SU-DHL-6 (cell line): ENCODE results near the gene PALB2.
"Not testable (repeated sequence)": the region's sequence is repeated elsewhere in the genome, so short reads cannot be mapped to it uniquely, and the experiment has no call there.

Experiments
- H2AFZ ChIP-seq: fragments of 200-600 bp; sonication (generic); 2 replicates; pipeline ENCODE4 v1.6.1; 2014; ENCODE audit warnings: low read depth, mild to moderate bottlenecking, moderate library complexity, mixed read lengths, antibody characterized with exemption, low read length; ENCODE audit not compliant: severe bottlenecking
- H3F3A ChIP-seq: fragments of 200-600 bp; shearing (Covaris generic); 2 replicates; pipeline ENCODE4 v1.6.0; 2016; ENCODE audit warnings: antibody characterized with exemption, mild to moderate bottlenecking; ENCODE audit not compliant: insufficient read depth
- H3K27ac ChIP-seq: fragments of 200-600 bp; sonication (generic); 2 replicates; pipeline ENCODE4 v1.5.1; 2016; ENCODE audit warnings: low read depth, mild to moderate bottlenecking, low read length, moderate library complexity, mixed read lengths
- H3K27me3 ChIP-seq: fragments of 200-600 bp; sonication (generic), shearing (Covaris generic); 2 replicates; pipeline ENCODE4 v1.6.0; 2014; ENCODE audit warnings: mild to moderate bottlenecking, low read length
- H3K36me3 ChIP-seq: fragments of 200-600 bp; sonication (generic); 2 replicates; pipeline ENCODE4 v1.6.1; 2014; ENCODE audit warnings: mild to moderate bottlenecking, low read length, mixed read lengths
- H3K4me2 ChIP-seq: fragments of 300-600, 200-600 bp; shearing (Covaris generic), sonication (generic); 2 replicates; pipeline ENCODE4 v1.6.0; 2014; ENCODE audit warnings: low read length, low read depth, mild to moderate bottlenecking; ENCODE audit not compliant: poor library complexity, severe bottlenecking
- H3K4me3 ChIP-seq: fragments of 200-600 bp; sonication (generic); 2 replicates; pipeline ENCODE4 v1.5.1; 2014; ENCODE audit warnings: antibody characterized with exemption, low read length, mild to moderate bottlenecking, mixed read lengths; ENCODE audit not compliant: insufficient read depth, poor library complexity, severe bottlenecking
- H3K79me2 ChIP-seq: fragments of 200-600 bp; sonication (generic); 2 replicates; pipeline ENCODE4 v1.6.1; 2014; ENCODE audit warnings: mild to moderate bottlenecking, low read length, moderate library complexity; ENCODE audit not compliant: insufficient read depth
- H3K9ac ChIP-seq: fragments of 200-600 bp; sonication (generic); 2 replicates; pipeline ENCODE4 v1.7.0; 2014; ENCODE audit warnings: mild to moderate bottlenecking, low read length
- H3K9me2 ChIP-seq: fragments of 200-600 bp; sonication (generic); replicated peaks from 2 replicates; pipeline ENCODE4 v1.6.1; 2014; ENCODE audit warnings: low read length; ENCODE audit not compliant: insufficient read depth
- H3K9me3 ChIP-seq: fragments of 200-600 bp; sonication (generic); 2 replicates; pipeline ENCODE4 v1.6.1; 2014; ENCODE audit warnings: low read length, mixed read lengths; ENCODE audit not compliant: insufficient read depth
- H4K20me1 ChIP-seq: fragments of 200-600 bp; sonication (generic); 2 replicates; pipeline ENCODE4 v1.6.1; 2014; ENCODE audit warnings: low read depth, mild to moderate bottlenecking, antibody characterized with exemption, low read length, moderate library complexity, mixed read lengths
- CTCF ChIP-seq: fragments of 200-600 bp; sonication (generic); IDR thresholded peaks from one replicate; pipeline ENCODE4 v1.5.1; 2017; ENCODE audit warnings: antibody characterized with exemption, mild to moderate bottlenecking, low read length, moderate library complexity; ENCODE audit not compliant: insufficient read depth, poor library complexity, severe bottlenecking
- EZH2phosphoT487 ChIP-seq: fragments of 200-600 bp; sonication (generic), shearing (Covaris generic); conservative IDR thresholded peaks from 2 replicates; pipeline ENCODE4 v1.6.1; 2018; ENCODE audit warnings: mild to moderate bottlenecking, antibody characterized with exemption, low read length, moderate library complexity, mixed read lengths

The PALB2 gene

DNA sequence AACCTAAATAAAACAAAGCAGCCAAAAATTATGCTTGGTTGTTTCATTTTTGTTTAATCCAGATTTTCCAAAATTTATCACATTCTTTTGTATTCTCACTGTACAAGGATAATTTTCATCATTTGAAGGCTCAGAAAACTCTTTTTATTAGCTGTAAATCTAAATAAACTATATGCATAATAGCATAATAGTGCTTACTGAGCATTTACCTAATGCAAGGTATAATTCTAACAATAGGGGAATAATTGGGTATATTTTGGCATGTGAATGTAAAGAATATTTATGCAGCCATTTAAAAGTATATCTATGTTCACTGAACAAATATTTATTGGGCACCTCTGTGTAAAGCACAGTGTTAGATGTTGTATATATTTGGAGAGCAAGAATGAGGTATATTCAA lies 17.0 kb downstream of the PALB2 start:
- H3K27me3 ChIP-seq, result no peaks in the 10 kb centered on the region
- H3K27ac ChIP-seq, result no peak overlapping the region
- H3K9me3 ChIP-seq, result no peaks in the 10 kb centered on the region
- H3F3A ChIP-seq, result no peaks in the 10 kb centered on the region
- H3K4me2 ChIP-seq, result no peak overlapping the region
- no peak overlapping the region for H3K4me3 ChIP-seq
- no peaks in the 10 kb centered on the region for H4K20me1 ChIP-seq
- peaks cover 28% of the 10 kb centered on the region for H3K36me3 ChIP-seq
- H3K9me2 ChIP-seq, result no peaks in the 10 kb centered on the region
- no peak overlapping the region for H2AFZ ChIP-seq
- TF ChIP-seq EZH2phosphoT487 (no peak), CTCF (no peak)
- H3K9ac ChIP-seq, result no peak overlapping the region
- H3K79me2 ChIP-seq, result no peaks in the 10 kb centered on the region

GRCh38 chr16:23615805-23616204 lies 25.3 kb downstream of the PALB2 start:
- Histone ChIP-seq H2AFZ (no peak overlapping the region), H3F3A (no peaks in the 10 kb centered on the region), H4K20me1 (no peaks in the 10 kb centered on the region), H3K9ac (no peak overlapping the region), H3K27me3 (no peaks in the 10 kb centered on the region), H3K79me2 (no peaks in the 10 kb centered on the region), H3K36me3 (peaks cover 12% of the 10 kb centered on the region; the same call in 1 of the 2 replicates), H3K27ac (no peak overlapping the region), H3K4me2 (no peak overlapping the region), H3K4me3 (no peak overlapping the region), H3K9me2 (no peaks in the 10 kb centered on the region), H3K9me3 (no peaks in the 10 kb centered on the region)
- TF ChIP-seq EZH2phosphoT487 (no peak), CTCF (no peak)

DNA sequence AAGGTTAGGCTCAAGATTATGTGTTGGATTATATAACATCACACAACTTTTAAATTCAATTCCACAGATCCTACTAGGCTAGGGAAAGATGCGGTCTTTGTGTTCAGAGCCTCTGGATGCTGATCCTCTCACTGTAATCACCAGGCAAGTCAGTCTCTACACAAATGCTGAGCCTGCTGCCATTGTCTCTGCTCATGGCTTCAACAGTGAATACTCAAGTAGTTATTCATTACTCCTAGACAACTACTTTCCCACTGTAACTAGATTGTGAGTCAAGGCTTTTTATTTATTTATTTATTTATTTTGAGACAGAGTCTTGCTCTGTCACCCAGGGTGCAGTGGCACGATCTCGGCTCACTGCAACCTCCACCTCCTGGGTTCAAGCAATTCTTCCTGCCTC lies 29.2 kb downstream of the PALB2 start:
- Histone ChIP-seq H2AFZ (no peak overlapping the region), H3K27ac (no peak overlapping the region), H3K4me3 (no peak overlapping the region), H3K27me3 (no peaks in the 10 kb centered on the region), H3K4me2 (no peak overlapping the region), H3K9ac (no peak overlapping the region), H3K36me3 (no peaks in the 10 kb centered on the region; the same call in 1 of the 2 replicates), H3K9me2 (no peaks in the 10 kb centered on the region), H4K20me1 (no peaks in the 10 kb centered on the region), H3F3A (no peaks in the 10 kb centered on the region), H3K79me2 (no peaks in the 10 kb centered on the region), H3K9me3 (no peaks in the 10 kb centered on the region)
- TF ChIP-seq EZH2phosphoT487 (no peak), CTCF (no peak)

DNA sequence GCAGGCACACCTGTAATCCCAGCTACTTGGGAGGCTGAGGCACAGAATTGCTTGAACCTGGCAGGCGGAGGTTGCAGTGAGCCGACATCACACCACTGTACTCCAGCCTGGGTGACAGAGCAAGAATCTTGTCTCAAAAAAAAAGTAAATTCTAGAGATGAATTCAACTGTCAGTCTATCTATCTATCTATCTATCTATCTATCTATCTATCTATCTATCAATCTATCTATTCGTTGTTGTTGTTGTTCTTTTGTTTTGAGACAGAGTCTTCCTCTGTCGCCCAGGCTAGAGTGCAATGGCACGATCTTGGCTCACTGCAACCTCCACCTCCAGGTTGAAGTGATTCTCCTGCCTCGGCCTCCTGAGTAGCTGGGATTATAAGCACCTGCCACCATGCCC lies 30.2 kb downstream of the PALB2 start:
- H4K20me1 ChIP-seq, H3K79me2 ChIP-seq, H2AFZ ChIP-seq, H3K36me3 ChIP-seq, H3K9me3 ChIP-seq, H3K4me3 ChIP-seq, H3K9ac ChIP-seq, H3K9me2 ChIP-seq, H3K27ac ChIP-seq, H3F3A ChIP-seq, H3K27me3 ChIP-seq, H3K4me2 ChIP-seq: not testable (repeated sequence)
